ENCODE measurements around the gene RALGDS. TPM values are rescaled to one million over a fixed set of nuclear protein-coding genes. Genes with fewer than 3 reads are reported as not detected.

The RALGDS gene
- total and polyA plus RNA-seq, 2 of the 13 experiments (the other 11 are each of a cell fraction or from before 2014, with no cell fraction given), result 12.9 to 25.5 TPM

GRCh38 chr9:133163504-133164172 is 42.6 kb upstream of the RALGDS start, which contains the start of gene GBGT1 (continued):
- TF ChIP-seq, protein P1, sequence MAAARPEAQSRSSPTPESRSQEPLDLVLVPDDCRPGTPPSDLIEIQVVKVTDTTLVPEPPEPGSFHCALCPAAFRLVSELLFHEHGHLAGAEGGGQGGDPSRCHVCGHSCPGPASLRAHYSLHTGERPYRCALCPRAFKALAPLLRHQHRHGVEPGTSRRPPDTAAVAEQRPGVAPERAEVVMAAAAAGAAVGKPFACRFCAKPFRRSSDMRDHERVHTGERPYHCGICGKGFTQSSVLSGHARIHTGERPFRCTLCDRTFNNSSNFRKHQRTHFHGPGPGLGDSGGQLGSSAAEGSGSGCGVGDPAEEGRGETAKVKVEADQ (CRISPR knock-in tag; IDR thresholded peaks at IDR 0.05; ENCODE audit: borderline replicate concordance), result no peak

GRCh38 chr9:133162861-133163503 is 41.9 kb upstream of the RALGDS start:
- no peak overlapping the region for H3K27ac ChIP-seq (ENCODE audit: extremely low read length, insufficient read depth, low read length)
- FAIRE-seq, result no peak
- no TSS peak for BruUV-seq (replicated peaks)
- H3K9ac ChIP-seq (ENCODE audit: insufficient read depth, low read depth, low read length), result no peak overlapping the region
- H2AFZ ChIP-seq (ENCODE audit: low read length), result no peak overlapping the region
- DNase-seq (ENCODE audit: low spot score), result no peak
- H3K79me2 ChIP-seq (ENCODE audit: insufficient read depth, low read length), result no peaks in the 10 kb centered on the region
- ChIA-PET CTCF (ENCODE audit: low intra/inter-chr PET ratio, low total read pairs) (no interaction called here), POLR2A (no interaction called here)
- H3K4me3 ChIP-seq (replicated peaks in 1 of 3; ENCODE audit: insufficient read depth in 1 of 3, low read depth in 2 of 3, low read length in 3 of 3), result no peak overlapping the region
- WGBS (ENCODE audit: low lambda C conversion rate), result 47% methylated on average over 16 of the region's 54 CpGs
- intact Hi-C loops (cut with micrococcal nuclease; ENCODE audit: unreplicated experiment) (no loop called here), in situ Hi-C loops (cut with HindIII; ENCODE audit: extremely low pct_ligation_motif_present, low pct_unique_long_range_greater_than_20kb) (no loop called here)
- ATAC-seq, result no peak
- H3K27me3 ChIP-seq (ENCODE audit: control insufficient read depth in 1 of 2, insufficient read depth in 2 of 2, low read length in 2 of 2), result peaks cover 0 to 14% of the 10 kb centered on the region in 2 experiments; a peak in 3 of 5 replicates
- H4K20me1 ChIP-seq (ENCODE audit: insufficient read depth, low read length), result no peaks in the 10 kb centered on the region
- H3K4me1 ChIP-seq (ENCODE audit: insufficient read depth, low read length), result no peaks in the 10 kb centered on the region
- no peak overlapping the region for H3K4me2 ChIP-seq (ENCODE audit: low read depth, low read length)
- H3K9me3 ChIP-seq (ENCODE audit: low read length), result no peaks in the 10 kb centered on the region
- H3K36me3 ChIP-seq (replicated peaks in 1 of 2; ENCODE audit: control insufficient read depth in 1 of 2, insufficient read depth in 2 of 2, low read length in 2 of 2), result no peaks in the 10 kb centered on the region
- TF ChIP-seq ZNF354B (CRISPR knock-in tag; IDR thresholded peaks at IDR 0.05), result no peak
- no peak for TF ChIP-seq KIAA2018 (CRISPR knock-in tag; IDR thresholded peaks at IDR 0.05; ENCODE audit: borderline replicate concordance)
